Tibial artery (tissue), 4 donors: ENCODE measurements around the gene STIMATE.

ENCODE experiments used
- DNase-seq, 2 donors: peaks; one replicate each; pipeline ENCODE4 v3.0.0-alpha.2; 2019
- H3K27ac ChIP-seq, 2 donors: fragments of 200-600 bp; sonication (generic) in 1 of 2; 1 replicate in 1 of 2; 2 replicates in 1 of 2; pipeline ENCODE4 v1.5.1; 2018 to 2019; ENCODE audit warnings: mild to moderate bottlenecking in 1 of 2
- H3K27me3 ChIP-seq, 2 donors: fragments of 200-600 bp; sonication (generic) in 1 of 2; one replicate each; pipeline versions ENCODE4 v1.5.1 to v1.6.0; 2016 to 2019
- H3K36me3 ChIP-seq, 3 donors: fragments of 200-600 bp; sonication (generic) in 2 of 3; one replicate each; pipeline ENCODE4 v1.5.1; 2016 to 2019; ENCODE audit warnings: mild to moderate bottlenecking in 2 of 3
- H3K4me1 ChIP-seq, 4 donors: fragments of 200-600 bp; sonication (generic) in 2 of 4; 1 replicate in 3 of 4; 2 replicates in 1 of 4; pipeline ENCODE4 v1.5.1; 2016 to 2019
- H3K4me3 ChIP-seq, 2 donors: fragments of 200-600 bp; sonication (generic) in 1 of 2; 1 replicate in 1 of 2; 2 replicates in 1 of 2; pipeline ENCODE4 v1.5.1; 2018 to 2019; ENCODE audit warnings: mild to moderate bottlenecking in 2 of 2
- H3K9me3 ChIP-seq, 3 donors: fragments of 200-600 bp; sonication (generic) in 1 of 3; one replicate each; pipeline ENCODE4 v1.5.1; 2016 to 2019
- CTCF ChIP-seq, 2 experiments: fragments of 200-600 bp in 1 of 2; fragments of 450-650 bp in 1 of 2; IDR thresholded peaks; one replicate each; pipeline ENCODE4 v1.5.1; 2017 to 2019; ENCODE audit warnings: antibody characterized with exemption in 2 of 2, mild to moderate bottlenecking in 1 of 2, moderate library complexity in 1 of 2
- intact Hi-C: fragments of 100-400 bp; cut with DNase I; formaldehyde crosslinking; loops from one replicate; pipeline ENCODE4 v1.15.0; 2023; ENCODE audit warnings: low total_unique reads

The STIMATE gene

GRCh38 chr3:52843108-52843865 is 54.1 kb downstream of the STIMATE start:
- Histone ChIP-seq H3K4me3 (no peak overlapping the region), H3K36me3 (peaks cover 4 to 68% (median 20%) of the 10 kb centered on the region in 3 donors)
- DNase-seq = peak in 1 of 2 donors; percentile 56

GRCh38 chr3:52842424-52842823 is 54.9 kb downstream of the STIMATE start:
- Histone ChIP-seq H3K4me3 (no peak overlapping the region), H3K27ac (peak overlapping the region; percentile 86 to 91), H3K36me3 (peaks cover 0 to 61% (median 15%) of the 10 kb centered on the region in 3 donors), H3K27me3 (no peaks in the 10 kb centered on the region), H3K9me3 (no peaks in the 10 kb centered on the region), H3K4me1 (peaks cover 0 to 68% (median 52%) of the 10 kb centered on the region in 4 donors)
- peak in 1 of 2 donors; percentile 52 for DNase-seq
- intact Hi-C loops = no loop called here
- TF ChIP-seq CTCF (IDR thresholded peaks at IDR 0.05) = no peak

More at GRCh38 chr3:52843108-52843865, 54.1 kb downstream of the STIMATE start:
- H3K9me3 ChIP-seq = no peaks in the 10 kb centered on the region
- intact Hi-C loops = no loop called here
- H3K27me3 ChIP-seq = no peaks in the 10 kb centered on the region
- H3K4me1 ChIP-seq = peaks cover 0 to 69% (median 51%) of the 10 kb centered on the region in 4 donors
- peak overlapping the region; percentile 86 to 91 for H3K27ac ChIP-seq
- no peak for TF ChIP-seq CTCF (IDR thresholded peaks at IDR 0.05)

GRCh38 chr3:52841981-52842340 is 55.4 kb downstream of the STIMATE start:
- Histone ChIP-seq H3K4me3 (no peak overlapping the region), H3K9me3 (no peaks in the 10 kb centered on the region), H3K36me3 (peaks cover 0 to 56% (median 12%) of the 10 kb centered on the region in 3 donors), H3K4me1 (peaks cover 0 to 69% (median 54%) of the 10 kb centered on the region in 4 donors), H3K27ac (peak overlapping the region; percentile 86 to 91), H3K27me3 (no peaks in the 10 kb centered on the region)
- no peak for TF ChIP-seq CTCF (IDR thresholded peaks at IDR 0.05)
- intact Hi-C loops = no loop called here
- peak in 1 of 2 donors; percentile 47 for DNase-seq

- no peak for TF ChIP-seq CTCF (IDR thresholded peaks at IDR 0.05)
- intact Hi-C loops = no loop called here
- Histone ChIP-seq H3K27me3 (no peaks in the 10 kb centered on the region), H3K27ac (peak overlapping the region; percentile 86 to 91), H3K4me1 (peaks cover 0 to 69% (median 51%) of the 10 kb centered on the region in 4 donors), H3K9me3 (no peaks in the 10 kb centered on the region), H3K4me3 (no peak overlapping the region), H3K36me3 (peaks cover 0 to 56% (median 12%) of the 10 kb centered on the region in 3 donors)
- DNase-seq = peak in 1 of 2 donors; percentile 64
Observed at GRCh38 chr3:52841211-52841980, 56.0 kb downstream of the STIMATE start.

- DNase-seq = no peak
- Histone ChIP-seq H3K36me3 (peaks cover 0 to 63% (median 12%) of the 10 kb centered on the region in 3 donors), H3K27me3 (no peaks in the 10 kb centered on the region), H3K4me1 (peaks cover 0 to 70% (median 50%) of the 10 kb centered on the region in 4 donors), H3K9me3 (no peaks in the 10 kb centered on the region), H3K4me3 (no peak overlapping the region), H3K27ac (no peak overlapping the region)
- intact Hi-C loops = no loop called here
- no peak for TF ChIP-seq CTCF (IDR thresholded peaks at IDR 0.05)
Observed at GRCh38 chr3:52839892-52840545, 57.3 kb downstream of the STIMATE start.
